NCI-H2196 (cell line): ENCODE data around the gene GALNT14.

ENCODE experiments used
- DNase-seq: peaks from one replicate; lab custom pipeline; 2025; ENCODE audit not compliant: unreplicated experiment; lab: John Stamatoyannopoulos, UW

GALNT14 gene

GRCh38 chr2:30981096-30981495 is 157.1 kb downstream of the GALNT14 start:
- DNase-seq, result no peak

DNA sequence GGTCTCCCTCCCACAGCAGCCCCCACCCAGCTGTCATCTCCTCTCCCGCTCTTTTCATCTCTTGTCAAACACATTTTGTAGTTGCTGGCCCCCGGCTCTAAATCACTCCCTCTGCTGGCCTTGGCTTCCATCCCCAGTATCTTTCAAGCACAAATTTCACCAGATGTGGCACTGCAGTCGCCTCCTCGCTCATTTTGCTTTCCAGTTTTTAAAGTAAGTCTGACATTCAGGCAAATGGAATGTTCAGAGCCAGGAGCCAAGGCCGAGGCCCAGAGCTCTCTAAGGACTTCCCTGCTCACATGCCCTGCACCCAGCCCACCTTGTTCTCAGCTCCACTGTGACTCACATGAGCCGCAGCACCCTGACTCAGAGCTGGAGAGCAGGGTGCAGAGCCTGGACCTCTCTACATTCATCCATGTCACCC is 158.4 kb downstream of the GALNT14 start:
- no peak for DNase-seq

GRCh38 chr2:30978854-30979253 is 159.4 kb downstream of the GALNT14 start:
- no peak for DNase-seq

- no peak for DNase-seq
Observed at GRCh38 chr2:30978044-30978443, 160.2 kb downstream of the GALNT14 start.

- DNase-seq, result no peak
Observed at GRCh38 chr2:30975156-30975555, 163.1 kb downstream of the GALNT14 start.

GRCh38 chr2:30974554-30974953 is 163.7 kb downstream of the GALNT14 start:
- DNase-seq, result no peak

- DNase-seq, result no peak
Observed at GRCh38 chr2:30974092-30974491, 164.1 kb downstream of the GALNT14 start.

- DNase-seq, result no peak
Observed at GRCh38 chr2:30971231-30972025, 166.8 kb downstream of the GALNT14 start.

DNA sequence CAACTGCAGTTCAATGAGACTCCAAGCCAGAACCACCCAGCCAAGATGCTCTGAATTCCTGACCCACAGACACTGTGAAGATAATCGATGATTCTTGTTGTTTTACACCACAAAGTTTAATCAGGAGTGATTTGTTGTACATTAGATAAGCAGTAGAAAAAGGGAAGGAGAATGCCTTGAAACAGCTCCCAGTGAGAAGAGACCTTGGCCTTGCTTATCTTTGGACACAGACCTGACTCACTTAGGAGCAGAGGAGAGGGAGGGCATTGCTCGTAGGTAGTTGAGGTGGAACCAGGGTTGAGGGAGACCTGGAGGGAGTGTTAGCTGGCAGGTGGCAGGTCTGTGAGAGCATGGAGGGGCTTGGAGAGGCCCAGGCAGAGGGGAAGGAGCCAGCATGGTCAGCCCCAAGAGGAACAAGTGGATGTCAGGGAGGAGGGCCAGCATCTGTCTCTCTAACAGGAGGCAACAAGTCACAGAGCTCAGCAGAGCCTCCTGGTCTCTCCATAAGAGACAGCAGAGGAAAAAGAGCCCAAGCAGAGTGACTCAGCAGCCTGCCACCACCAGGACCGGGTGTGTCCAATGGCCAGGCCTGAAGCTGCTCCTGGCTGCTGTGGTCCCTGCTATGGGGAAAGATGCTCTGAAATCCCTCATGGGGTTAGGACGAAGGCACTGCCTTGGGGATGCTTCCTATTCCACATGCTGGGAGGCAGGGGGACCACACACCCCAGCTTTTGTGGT is 169.4 kb downstream of the GALNT14 start:
- no peak for DNase-seq

DNA sequence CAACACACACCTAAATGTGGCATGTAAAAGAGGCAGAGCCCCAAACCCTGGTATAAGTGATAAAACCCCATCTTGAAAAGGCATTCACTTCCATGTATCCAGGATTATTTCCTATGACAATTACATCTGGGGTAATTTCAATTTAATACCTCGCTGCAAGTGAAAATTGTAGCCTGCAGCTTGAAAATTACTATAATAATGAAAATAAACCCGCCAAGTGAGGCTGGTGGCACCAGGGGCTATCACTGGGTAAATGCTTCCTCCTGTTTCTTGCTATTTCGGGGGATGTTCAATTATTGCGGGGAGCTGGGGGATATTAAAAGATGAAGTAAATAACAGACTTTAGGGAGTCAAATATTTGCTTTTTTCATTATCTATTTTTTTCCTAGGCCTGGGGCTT is 171.5 kb downstream of the GALNT14 start:
- no peak for DNase-seq

DNA sequence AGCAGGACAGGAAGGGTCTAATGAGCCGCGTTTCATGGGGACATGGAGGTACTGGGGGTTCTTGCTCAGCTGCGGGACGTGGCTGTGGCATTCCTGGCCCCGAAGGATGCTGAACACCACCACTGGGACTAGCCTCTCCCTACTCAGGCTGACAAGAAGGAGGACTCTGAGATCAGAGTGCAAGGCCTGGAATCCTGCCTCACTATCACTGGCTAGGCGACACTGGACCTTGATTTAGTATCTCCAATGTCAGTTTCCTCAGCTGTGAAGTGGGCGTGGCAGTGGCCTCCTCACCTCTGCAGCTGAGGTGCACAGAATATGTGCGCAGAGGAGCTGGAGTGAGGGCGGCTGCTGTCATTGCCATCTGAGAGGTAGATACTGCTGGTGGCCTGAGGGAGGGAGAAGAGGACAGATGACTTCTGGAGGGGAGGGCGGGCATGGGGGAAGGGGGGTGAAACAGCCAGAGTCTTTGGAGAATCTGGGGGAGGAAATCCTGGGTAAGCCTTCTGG is 173.2 kb downstream of the GALNT14 start:
- no peak for DNase-seq

- no peak for DNase-seq
Observed at GRCh38 chr2:30964334-30965005, 173.8 kb downstream of the GALNT14 start.

DNA sequence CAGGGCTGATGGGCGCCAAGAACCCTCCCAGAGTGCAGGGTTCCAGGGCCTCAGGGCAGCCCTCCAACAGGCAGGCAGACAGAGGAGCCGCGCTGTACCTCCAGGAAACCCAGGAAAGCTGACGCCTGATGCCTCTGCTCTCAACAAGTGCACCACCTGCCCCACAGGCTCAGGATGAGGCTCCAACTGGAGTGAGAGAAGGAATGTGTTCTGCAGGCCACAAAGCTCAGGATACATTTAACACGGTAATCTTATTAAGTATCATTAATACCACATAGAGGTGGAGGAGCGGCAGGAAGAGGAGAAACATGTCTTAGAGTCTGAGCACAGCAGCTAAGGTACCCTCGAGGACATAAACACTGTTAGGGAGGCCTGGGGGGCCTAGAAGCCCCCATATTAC is 175.1 kb downstream of the GALNT14 start:
- DNase-seq, result no peak

GRCh38 chr2:30960213-30960612 is 178.0 kb downstream of the GALNT14 start:
- DNase-seq, result no peak

GRCh38 chr2:30959653-30960052 is 178.6 kb downstream of the GALNT14 start:
- no peak for DNase-seq

- DNase-seq, result no peak
Observed at GRCh38 chr2:30958918-30959265, 179.3 kb downstream of the GALNT14 start.

- DNase-seq, result no peak
Observed at GRCh38 chr2:30958193-30958917, 179.9 kb downstream of the GALNT14 start.

- no peak for DNase-seq
Observed at GRCh38 chr2:30957591-30957990, 180.6 kb downstream of the GALNT14 start.

DNA sequence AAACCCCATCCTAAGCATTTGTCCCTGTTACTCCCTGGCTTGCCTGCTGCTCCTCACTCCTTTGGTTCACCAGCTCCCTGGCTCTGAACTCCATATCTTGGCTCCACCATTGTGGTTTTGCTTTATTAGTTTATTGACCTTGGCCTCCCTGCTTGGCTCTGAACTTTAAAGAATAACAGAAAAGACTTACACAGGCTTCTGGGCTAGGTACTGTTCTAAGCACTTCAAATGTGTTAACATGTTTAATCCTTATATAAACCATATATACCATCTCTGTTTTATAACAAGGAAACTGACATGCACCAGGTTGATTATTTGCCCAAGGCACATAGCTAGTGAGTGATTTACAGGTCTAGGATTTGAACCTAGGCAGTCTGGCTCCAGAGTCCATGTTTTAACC is 181.2 kb downstream of the GALNT14 start:
- no peak for DNase-seq

GRCh38 chr2:30955516-30956132 is 182.6 kb downstream of the GALNT14 start:
- no peak for DNase-seq

GRCh38 chr2:30950339-30950738 is 187.9 kb downstream of the GALNT14 start:
- DNase-seq, result no peak
